Pancreas (tissue), 10 donors: ENCODE measurements around the gene MT3. TPM values are rescaled to one million over a fixed set of nuclear protein-coding genes. Genes with fewer than 3 reads are reported as not detected.

ENCODE experiments used
- ATAC-seq, 4 donors: fragments of 200-7000 bp; cut with Tn5 transposase; one replicate each; pipeline versions ENCODE4 v1.8.0 to v1.9.1; 2020; ENCODE audit warnings: mild to moderate bottlenecking in 4 of 4, moderate library complexity in 4 of 4
- DNase-seq, 6 donors: peaks; one replicate each; pipeline ENCODE4 v3.0.0-alpha.2; 2020
- FAIRE-seq: peaks from 2 replicates; lab custom pipeline; 2012; peaks lifted over from hg19 to GRCh38; lab: Jason Lieb, UNC
- H3K27ac ChIP-seq, 4 donors: fragments of 200-600 bp; sonication (generic); 1 replicate in 3 of 4; 2 replicates in 1 of 4; pipeline versions ENCODE4 v1.5.0 to v1.8.0; 2020
- H3K27me3 ChIP-seq, 4 donors: fragments of 200-600 bp; one replicate each; pipeline ENCODE4 v1.8.0; 2021
- H3K36me3 ChIP-seq, 3 donors: fragments of 200-600 bp; sonication (generic) in 1 of 3; one replicate each; pipeline versions ENCODE4 v1.5.0 to v1.8.0; 2020 to 2021
- H3K4me1 ChIP-seq, 3 donors: fragments of 200-600 bp; one replicate each; pipeline ENCODE4 v1.8.0; 2021
- H3K4me3 ChIP-seq, 4 donors: fragments of 200-600 bp; sonication (generic) in 2 of 4; one replicate each; pipeline versions ENCODE4 v1.5.0 to v1.8.0; 2020 to 2021
- H3K9me3 ChIP-seq, 4 donors: fragments of 200-600 bp; one replicate each; pipeline ENCODE4 v1.8.0; 2021
- CTCF ChIP-seq, 4 donors: fragments of 200-600 bp; sonication (generic) in 3 of 4; IDR thresholded peaks; one replicate each; pipeline versions ENCODE4 v1.5.0 to v1.8.0; 2021; ENCODE audit warnings: antibody characterized with exemption in 4 of 4
- WGBS, 2 donors: extraction: QIAGEN DNeasy Blood & Tissue Kit; methylation state at CpG; one replicate each; pipeline ENCODE4 v1.1.7; 2013; 5-methylcytosine and 5-hydroxymethylcytosine counted together
- intact Hi-C, 3 donors: fragments of 100-400 bp; cut with DNase I; formaldehyde crosslinking; loops; one replicate each; pipeline versions ENCODE4 v1.11.1 to v1.14.2; 2022
- polyA plus RNA-seq, 2 donors: library from polyadenylated mRNA; stranded (reverse); fragments of 200-250 nt; gene quantifications; one replicate each; pipeline ENCODE4 v1.2.3, GENCODE V29; 2013
- total RNA-seq, 6 donors: library from RNA; stranded (reverse); fragmentation: NEBNext Ultra II Directional in 4 of 6; extraction: Animal tissue kit (Norgen Biotek cat#: 25700) in 4 of 6; gene quantifications; one replicate each; pipeline versions ENCODE4 v1.2.1 to v1.2.4, GENCODE V29; 2021 to 2023
- donor health status: healthy with polysubstance abuse.
- donor health status: DM: no; HTN: no; CAD: no; lungs with moderate emphysema.
- donor health status: DM: no; HTN: no; CAD: no.
- donor health status: control.
- donor health status: control.
- donor health status: Bipolar disorder and iron deficiency.
- donor health status: DM: yes; HTN: yes; CAD: no.
- donor health status: DM: no; HTN: no; CAD: no.
- donor health status: DM: no; HTN: no; CAD: no.
- donor health status: DM: yes; HTN: yes; CAD: no.

Gene MT3
- total and polyA plus RNA-seq, 8 donors = 0.41 to 4.6 (median 0.75) TPM; not detected in 4

DNA sequence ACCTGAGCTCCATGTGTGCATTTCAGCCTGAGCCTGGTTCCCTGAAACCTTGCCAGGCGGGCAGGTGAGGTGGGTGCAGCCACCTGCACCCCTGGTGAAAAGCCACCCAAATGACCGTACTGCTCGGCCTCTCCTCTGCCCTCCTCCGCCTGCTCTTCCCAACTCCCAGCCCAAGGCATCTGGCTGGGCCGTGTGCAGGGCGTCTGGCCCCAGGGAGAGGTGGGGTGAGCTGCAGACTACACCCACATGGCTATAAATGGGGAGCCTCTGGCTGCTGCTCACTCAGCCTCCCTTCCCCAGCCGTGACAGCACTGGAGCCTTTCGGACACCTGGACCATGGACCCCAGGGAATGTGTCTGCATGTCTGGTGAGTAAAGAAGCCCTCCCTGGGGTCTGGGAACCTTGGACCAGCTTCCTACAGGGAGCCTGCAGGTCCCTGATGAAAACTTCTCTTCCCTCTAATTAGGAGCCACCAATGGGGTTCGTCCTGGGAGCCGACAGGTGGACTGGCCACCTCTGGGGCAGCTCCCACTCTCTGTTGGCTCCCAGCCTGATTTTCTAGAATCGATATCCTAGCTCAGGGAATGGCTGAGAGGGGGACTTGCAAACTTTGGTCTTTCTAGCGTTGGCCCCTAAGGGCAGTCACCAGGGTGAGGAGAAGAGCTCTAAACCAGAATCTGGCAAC is 24.4 kb upstream of the MT3 start, which contains the start of gene MT4:
MT4 (plus strand) TSS at position 281 of the 685 bp plus-strand sequence; CDS start at position 337, 56 bp downstream.
- no peaks in the 10 kb centered on the region for H3K4me1 ChIP-seq
- H3K9me3 ChIP-seq = no peaks in the 10 kb centered on the region
- 66 to 72% methylated on average over 12 of the region's 12 CpGs for WGBS, 2 donors
- H3K4me3 ChIP-seq = no peak within 1 kb of the TSS
- no peaks in the 10 kb centered on the region for H3K36me3 ChIP-seq
- TF ChIP-seq CTCF (IDR thresholded peaks at IDR 0.05) = no peak
- intact Hi-C loops = no loop called here
- DNase-seq (no peak), ATAC-seq (no peak), FAIRE-seq (no peak)
- H3K27me3 ChIP-seq = no peaks in the 10 kb centered on the region
- H3K27ac ChIP-seq = no peak within 1 kb of the TSS

GRCh38 chr16:56569971-56570370 is 19.4 kb upstream of the MT3 start:
- ATAC-seq = no peak
- Histone ChIP-seq H3K27ac (no peak overlapping the region), H3K9me3 (no peaks in the 10 kb centered on the region), H3K4me1 (no peaks in the 10 kb centered on the region), H3K36me3 (no peaks in the 10 kb centered on the region), H3K4me3 (no peak overlapping the region), H3K27me3 (no peaks in the 10 kb centered on the region)
- intact Hi-C loops = no loop called here
- DNase-seq = no peak
- no peak for FAIRE-seq
- no peak for TF ChIP-seq CTCF (IDR thresholded peaks at IDR 0.05)
- WGBS, 2 donors = 91 to 100% methylated on average over 1 of the region's 1 CpG

DNA sequence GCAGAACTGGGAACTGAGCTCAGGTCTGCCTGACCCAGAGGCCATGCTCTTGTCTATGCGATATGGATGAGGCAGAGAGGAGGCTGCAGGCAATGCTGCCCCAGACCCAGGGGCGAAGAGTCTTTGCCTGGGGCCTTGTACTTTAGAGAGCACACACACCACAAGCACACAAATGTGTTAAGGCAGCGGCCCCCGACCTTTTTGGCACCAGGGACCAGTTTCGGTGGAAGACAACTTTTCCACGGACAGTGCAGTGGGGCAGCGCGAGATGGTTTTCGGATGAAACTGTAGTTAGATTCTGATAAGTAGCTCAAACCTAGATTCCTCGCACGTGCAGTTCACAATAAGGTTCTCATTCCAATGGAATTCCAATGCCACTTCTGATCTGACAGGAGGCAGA is 17.8 kb upstream of the MT3 start:
- no peak for DNase-seq
- intact Hi-C loops = no loop called here
- Histone ChIP-seq H3K27me3 (no peaks in the 10 kb centered on the region), H3K4me1 (no peaks in the 10 kb centered on the region), H3K27ac (no peak overlapping the region), H3K9me3 (no peaks in the 10 kb centered on the region), H3K36me3 (no peaks in the 10 kb centered on the region), H3K4me3 (no peak overlapping the region)
- FAIRE-seq = no peak
- TF ChIP-seq CTCF (IDR thresholded peaks at IDR 0.05) = no peak
- no peak for ATAC-seq
- WGBS, 2 donors = 85 to 87% methylated on average over 11 of the region's 11 CpGs

- intact Hi-C loops = no loop called here
- WGBS, 2 donors = 54 to 76% methylated on average over 1 of the region's 1 CpG
- ATAC-seq (no peak), DNase-seq (no peak), FAIRE-seq (no peak)
- TF ChIP-seq CTCF (IDR thresholded peaks at IDR 0.05) = no peak
- H3K4me1 ChIP-seq = no peaks in the 10 kb centered on the region
- H3K27ac ChIP-seq = no peak overlapping the region
- H3K27me3 ChIP-seq = no peaks in the 10 kb centered on the region
- H3K36me3 ChIP-seq = no peaks in the 10 kb centered on the region
- H3K9me3 ChIP-seq = no peaks in the 10 kb centered on the region
- no peak overlapping the region for H3K4me3 ChIP-seq
Observed at GRCh38 chr16:56574625-56575024, 14.7 kb upstream of the MT3 start.

DNA sequence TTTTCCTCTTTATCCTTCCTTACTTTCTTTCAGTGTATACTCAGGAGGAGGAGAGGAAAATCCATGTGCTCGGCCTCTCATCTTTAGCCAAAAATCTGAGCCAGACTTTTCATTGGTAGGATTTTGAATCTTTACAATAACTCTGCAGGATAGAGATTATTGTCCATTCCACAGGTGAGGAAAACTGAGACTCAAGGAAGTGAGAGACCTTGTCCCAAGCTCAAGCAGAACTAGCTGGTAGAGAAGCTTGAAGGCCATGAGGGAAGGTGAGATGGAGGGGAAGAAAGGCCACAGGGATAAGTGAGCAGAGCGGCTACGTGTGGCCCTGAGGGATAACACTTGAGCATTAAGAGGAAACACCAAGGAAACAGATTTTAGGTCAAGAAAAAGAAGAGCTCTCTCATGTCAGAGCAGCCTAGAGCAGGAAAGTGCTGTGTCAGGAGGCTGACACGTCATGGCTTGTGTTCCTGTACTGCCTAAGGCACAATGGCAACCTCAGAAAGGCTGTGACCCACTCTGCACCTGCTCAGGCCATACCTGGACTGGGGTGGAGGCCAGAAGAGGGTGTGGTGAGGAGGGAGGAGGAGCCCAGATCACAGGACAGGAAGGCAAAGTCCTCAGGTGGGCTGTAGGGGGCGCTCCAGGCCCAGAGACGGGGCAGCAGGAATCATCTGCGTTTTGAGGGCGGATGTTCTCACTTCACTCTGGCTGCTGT is 12.6 kb upstream of the MT3 start:
- intact Hi-C loops = no loop called here
- Histone ChIP-seq H3K36me3 (no peaks in the 10 kb centered on the region), H3K4me3 (no peak overlapping the region), H3K4me1 (no peaks in the 10 kb centered on the region), H3K9me3 (no peaks in the 10 kb centered on the region), H3K27me3 (no peaks in the 10 kb centered on the region), H3K27ac (no peak overlapping the region)
- TF ChIP-seq CTCF (IDR thresholded peaks at IDR 0.05) = peak; percentile 70 to 82 (median 78)
- ATAC-seq = peak; percentile 100
- 34 to 41% methylated on average over 8 of the region's 8 CpGs for WGBS, 2 donors
- DNase-seq = peak; percentile 85 to 92 (median 90)
- FAIRE-seq = no peak
